Umbilical cord (tissue), 2 donors: ENCODE measurements around the gene SAMD4A. TPM values are rescaled to one million over a fixed set of nuclear protein-coding genes. Genes with fewer than 3 reads are reported as not detected.
"Not testable (repeated sequence)": the region's sequence is repeated elsewhere in the genome, so short reads cannot be mapped to it uniquely, and the experiment has no call there.

Experiments
- DNase-seq: peaks from one replicate; pipeline ENCODE4 v3.0.0-alpha.2; 2015; ENCODE audit warnings: low spot score
- total RNA-seq: library from RNA; depleted of rRNA; stranded (reverse); fragments of >200 nt; gene quantifications from one replicate; pipeline ENCODE4 v1.2.3, GENCODE V29; 2014; ENCODE audit warnings: low replicate concordance; ENCODE audit not compliant: insufficient read depth

The SAMD4A gene
- total RNA-seq, 1 donor from 2014 or later, result 138 TPM

DNA sequence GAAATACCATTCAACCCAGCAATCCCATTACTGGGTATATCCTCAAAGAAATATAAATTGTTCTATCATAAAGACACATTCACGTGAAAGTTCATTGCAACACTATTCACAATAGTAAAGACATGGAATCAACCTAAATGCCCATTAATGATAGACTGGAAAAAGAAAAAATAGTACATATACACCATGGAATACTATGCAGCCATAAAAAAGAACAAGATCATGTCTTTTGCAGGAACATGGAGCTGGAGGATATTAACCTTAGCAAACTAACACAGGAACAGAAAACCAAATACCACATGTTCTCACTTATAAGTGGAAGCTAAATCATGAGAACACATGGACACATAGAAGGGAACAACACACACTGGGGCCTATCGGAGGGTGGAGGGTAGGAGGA, 234.6 kb downstream of the SAMD4A start:
- not testable (repeated sequence) for DNase-seq

DNA sequence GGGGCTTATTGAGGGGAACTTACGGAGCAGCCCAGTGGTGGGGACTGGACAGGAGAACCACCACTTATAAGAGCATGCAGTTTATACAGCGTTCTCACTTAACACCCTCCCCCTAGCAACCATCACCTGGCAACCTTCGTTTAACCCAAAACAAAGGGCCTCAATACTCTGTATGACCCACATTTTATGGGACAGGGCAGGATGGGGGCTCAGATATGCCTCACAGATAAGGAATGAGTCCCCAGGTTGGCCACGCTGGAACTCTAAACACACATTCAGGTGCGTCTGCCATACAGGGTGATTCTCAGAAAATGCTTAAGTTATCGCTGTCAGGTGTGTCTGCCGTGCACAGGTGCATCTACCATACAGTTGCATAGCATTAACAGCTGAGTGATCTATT, 236.5 kb downstream of the SAMD4A start:
- no peak for DNase-seq

DNA sequence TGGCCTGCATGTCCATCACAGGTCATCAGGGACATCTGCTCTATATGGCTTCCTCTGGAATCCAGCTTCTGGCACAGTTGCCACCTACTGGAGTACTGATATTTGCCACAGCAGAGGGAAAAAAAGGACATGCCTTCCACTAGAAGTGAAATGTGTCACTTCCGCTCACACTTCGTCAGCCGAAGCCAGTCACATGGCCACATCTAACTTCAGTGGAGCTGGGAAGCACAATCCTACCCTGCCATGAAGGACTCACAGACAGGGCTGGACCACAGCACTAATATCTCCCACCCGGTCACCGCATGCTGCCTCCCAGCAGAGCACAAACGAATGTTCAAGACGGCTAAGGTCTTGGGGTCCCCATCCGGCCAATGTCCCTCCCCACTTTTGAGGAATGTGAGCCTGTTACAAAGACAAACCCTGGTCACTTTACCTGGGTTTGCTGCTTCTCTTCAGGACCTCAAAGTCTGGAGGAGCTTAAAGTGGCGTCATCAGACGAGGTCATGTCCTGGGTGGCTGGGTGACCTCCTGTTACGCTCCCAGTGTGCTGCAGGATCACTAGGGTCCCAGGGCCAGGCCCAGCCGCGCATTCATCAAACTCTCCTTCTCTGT, 237.1 kb downstream of the SAMD4A start:
- DNase-seq, result no peak

GRCh38 chr14:54804538-54805041, 237.7 kb downstream of the SAMD4A start:
- no peak for DNase-seq

GRCh38 chr14:54805070-54805444, 238.1 kb downstream of the SAMD4A start:
- no peak for DNase-seq

DNA sequence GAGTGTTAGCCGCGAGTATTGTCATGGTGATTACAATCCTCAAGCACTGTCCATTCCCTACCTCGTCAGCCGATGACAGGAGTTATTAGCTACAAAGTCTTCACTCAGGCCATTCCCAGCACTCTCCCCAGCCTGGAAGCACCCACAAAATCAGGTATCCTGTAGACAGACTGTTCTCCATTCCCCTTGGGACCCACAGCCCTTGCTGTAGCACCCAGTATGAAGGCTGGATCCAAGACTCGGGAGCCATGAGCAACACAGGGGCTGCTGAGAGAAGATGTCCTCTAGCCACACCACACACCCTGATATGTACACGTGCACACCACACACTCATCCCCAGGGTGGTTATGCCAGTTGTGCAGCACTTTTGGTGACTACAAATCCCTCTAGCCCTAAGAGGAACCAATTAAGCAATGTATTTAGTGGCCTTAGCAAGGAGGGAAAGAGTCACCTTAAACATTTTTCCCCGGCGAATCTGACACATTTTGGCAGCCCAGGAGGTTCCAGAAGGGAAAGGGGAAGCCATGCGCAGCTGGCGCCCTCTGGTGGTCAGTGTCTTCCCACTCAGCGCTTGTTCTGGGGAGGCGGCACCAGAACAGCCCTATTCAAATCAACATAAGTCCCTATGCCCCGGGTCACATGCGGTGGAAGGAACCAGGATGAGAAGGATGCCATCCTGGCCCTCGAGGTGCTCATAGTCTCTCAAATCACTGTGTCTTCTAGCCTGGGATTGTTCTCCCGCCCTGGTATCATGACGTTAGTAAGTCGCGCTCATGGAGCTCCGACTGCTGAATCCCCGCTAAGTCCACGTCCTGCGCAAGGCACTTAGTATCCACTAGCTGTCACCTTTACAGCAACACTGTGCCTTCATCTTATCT, 238.8 kb downstream of the SAMD4A start:
- DNase-seq, result peak; percentile 80

GRCh38 chr14:54806616-54807015, 239.7 kb downstream of the SAMD4A start:
- DNase-seq, result no peak

DNA sequence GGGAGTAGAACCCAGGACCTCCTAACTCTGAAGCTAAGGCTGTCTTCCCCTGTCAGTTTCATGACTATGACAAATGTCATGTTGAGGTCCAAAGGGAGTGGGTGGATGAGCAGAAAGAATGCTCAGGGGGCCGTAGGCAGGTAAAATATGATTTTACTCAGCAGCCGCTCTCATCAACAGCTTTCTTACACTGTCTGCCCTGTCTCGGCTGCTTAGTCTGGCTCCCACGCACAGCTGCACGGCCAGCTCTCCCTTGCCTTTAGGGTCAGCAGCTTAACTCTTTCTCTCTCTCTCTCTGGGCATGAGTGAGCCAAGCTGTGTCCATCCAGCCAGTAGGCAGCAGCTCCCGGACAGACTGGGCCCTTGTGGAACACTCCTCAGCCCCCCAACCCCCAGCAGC, 240.5 kb downstream of the SAMD4A start:
- DNase-seq, result no peak

GRCh38 chr14:54807881-54808280, 241.0 kb downstream of the SAMD4A start:
- no peak for DNase-seq

- no peak for DNase-seq
These were observed 241.6 kb downstream of the SAMD4A start for GRCh38 chr14:54808326-54809161.

DNA sequence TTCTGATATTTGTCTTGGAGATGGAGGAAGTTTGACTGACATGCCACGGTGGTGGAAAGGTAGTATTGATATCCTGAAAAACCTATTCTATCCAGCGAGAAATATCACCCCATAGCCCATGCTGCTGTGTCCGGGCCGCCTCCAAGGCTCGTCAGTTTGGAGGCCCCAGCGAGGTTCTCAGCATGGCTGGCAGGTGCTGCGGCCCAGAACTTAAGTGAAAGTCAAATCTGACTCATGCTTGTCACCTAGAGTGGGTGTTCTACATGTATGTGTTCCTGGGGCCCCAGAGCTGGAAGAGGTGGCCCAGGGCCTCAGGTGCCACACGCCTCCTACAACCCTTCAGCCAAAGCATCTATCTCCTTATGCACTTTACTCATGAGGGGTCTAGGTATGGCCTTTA, 242.8 kb downstream of the SAMD4A start:
- no peak for DNase-seq

DNA sequence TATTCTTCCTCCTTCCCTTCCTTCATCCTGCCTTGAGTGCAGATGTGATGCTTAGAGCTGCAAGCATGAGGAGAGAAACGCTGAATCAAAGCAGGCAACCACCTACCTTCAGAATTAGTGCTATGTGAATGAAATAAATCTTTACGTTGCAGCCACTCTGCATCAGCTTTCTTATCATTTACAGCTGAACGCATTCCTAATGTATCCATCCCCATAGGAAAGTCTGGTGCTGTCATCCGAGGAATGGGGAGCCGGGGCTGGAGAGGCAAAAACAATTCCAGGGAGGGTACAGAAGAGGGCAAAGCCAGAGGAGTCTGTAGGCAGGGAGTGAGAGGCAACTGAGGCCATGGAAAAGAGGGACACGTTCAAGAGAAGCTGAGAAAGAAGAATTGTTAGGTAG, 245.7 kb downstream of the SAMD4A start:
- no peak for DNase-seq

GRCh38 chr14:54813081-54813480, 246.2 kb downstream of the SAMD4A start:
- DNase-seq, result no peak

DNA sequence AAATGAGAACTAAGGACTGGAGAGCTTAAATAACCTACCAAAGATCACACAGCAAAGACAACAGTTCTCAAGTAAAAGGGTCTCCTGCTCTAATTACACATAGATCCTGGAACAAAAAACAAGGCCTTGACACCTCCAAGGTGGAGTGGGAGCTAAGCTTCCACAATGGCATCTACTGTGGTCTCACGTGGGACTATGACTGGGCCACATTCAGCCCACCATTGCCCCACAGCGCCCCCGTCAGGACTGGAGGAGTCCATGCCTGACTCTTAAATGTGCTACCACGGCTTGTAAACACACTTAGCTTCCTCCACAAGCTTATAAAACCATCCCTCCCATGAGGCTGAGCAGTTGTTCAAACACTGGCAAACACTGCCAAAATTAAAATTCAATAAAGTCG, 247.1 kb downstream of the SAMD4A start:
- no peak for DNase-seq

GRCh38 chr14:54815016-54815415, 248.1 kb downstream of the SAMD4A start:
- DNase-seq, result no peak

DNA sequence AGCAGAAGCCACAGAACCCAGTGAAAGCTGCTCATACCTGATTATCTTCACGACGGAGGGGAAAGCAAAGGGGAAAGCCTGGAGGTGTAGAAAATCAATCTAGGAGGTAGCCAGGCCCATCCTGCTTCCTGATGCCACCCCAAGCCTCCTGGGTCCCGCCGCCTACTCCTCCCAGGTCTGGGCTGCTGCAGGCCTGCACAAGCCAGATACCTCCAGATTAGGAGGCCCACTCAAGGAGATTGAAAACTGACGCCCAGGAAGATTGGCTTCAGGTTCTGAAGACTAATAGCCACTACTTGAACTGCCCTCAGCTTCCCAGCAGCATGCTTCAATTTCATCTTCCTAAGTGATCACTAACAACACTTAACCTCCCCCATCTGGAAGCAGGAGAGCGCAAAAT, 248.6 kb downstream of the SAMD4A start:
- DNase-seq, result no peak

DNA sequence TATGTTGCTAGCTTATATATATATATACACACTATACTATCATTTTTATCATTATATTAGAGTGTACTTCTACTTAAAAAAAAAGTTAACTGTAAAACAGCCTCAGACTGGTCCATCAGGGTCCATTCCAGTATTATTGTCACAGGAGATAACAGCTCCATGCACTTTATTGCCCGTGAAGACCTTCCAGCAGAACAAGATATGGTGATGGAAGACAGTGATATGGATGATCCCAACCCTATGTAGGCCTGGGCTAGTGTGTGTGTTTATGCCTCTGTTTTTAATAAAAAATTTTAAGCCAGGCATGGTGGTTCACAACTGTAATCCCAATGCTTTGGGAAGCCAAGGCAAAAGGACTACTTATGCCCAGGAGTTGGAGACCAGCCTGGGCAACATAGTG, 249.5 kb downstream of the SAMD4A start:
- DNase-seq, result no peak

DNA sequence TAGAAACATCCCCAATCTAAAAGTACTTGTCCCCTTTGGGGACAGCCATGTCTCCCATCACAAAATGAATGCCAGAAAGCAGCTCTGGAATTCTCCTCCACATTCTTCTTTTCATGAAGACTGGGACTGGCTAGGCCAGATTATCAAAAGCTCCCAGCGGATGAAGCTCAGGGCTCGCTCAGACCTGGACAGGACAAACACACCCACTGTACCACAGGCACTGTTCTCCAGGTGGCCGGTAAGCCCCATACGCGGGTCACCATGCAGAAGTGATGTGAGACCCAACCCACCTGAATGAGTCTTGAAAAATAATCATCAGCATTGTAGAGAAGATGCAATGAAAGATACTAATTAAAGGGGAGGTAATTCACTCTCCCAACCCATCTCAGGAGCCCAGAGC, 250.6 kb downstream of the SAMD4A start:
- no peak for DNase-seq

- peak; percentile 41 for DNase-seq
These were observed 251.5 kb downstream of the SAMD4A start for GRCh38 chr14:54818201-54819133.

- DNase-seq, result no peak
These were observed 255.8 kb downstream of the SAMD4A start for GRCh38 chr14:54822685-54823084.
